KOPT-K1 (cell line): ENCODE data around the gene NLN.
A peak's percentile ranks its signal among the peaks of the same experiment; 100 is the strongest.
"Not testable (repeated sequence)": the region's sequence is repeated elsewhere in the genome, so short reads cannot be mapped to it uniquely, and the experiment has no call there.

Source experiments
- H3K27ac ChIP-seq: fragments of 200-600 bp; sonication (generic); 2 replicates; pipeline ENCODE4 v1.5.1; 2016; ENCODE audit warnings: antibody characterized with exemption, mild to moderate bottlenecking, low read depth, low read length; ENCODE audit not compliant: poor library complexity, severe bottlenecking
- H3K36me3 ChIP-seq: fragments of 200-600 bp; sonication (generic); 2 replicates; pipeline ENCODE4 v1.5.1; 2017; ENCODE audit warnings: antibody characterized with exemption, mild to moderate bottlenecking, low read length, moderate library complexity; ENCODE audit not compliant: insufficient read depth
- H3K9me3 ChIP-seq: fragments of 200-600 bp; sonication (generic); 2 replicates; pipeline ENCODE4 v1.5.1; 2017; ENCODE audit warnings: antibody characterized with exemption, low read length, mild to moderate bottlenecking; ENCODE audit not compliant: insufficient read depth, poor library complexity, severe bottlenecking

Gene NLN

GRCh38 chr5:65721050-65721719 is 820 bp upstream of the NLN start:
- Histone ChIP-seq H3K9me3 (no peaks in the 10 kb centered on the region), H3K36me3 (peaks cover 22% of the 10 kb centered on the region; the same call in 1 of the 2 replicates), H3K27ac (peak overlapping the region; percentile 71)

GRCh38 chr5:65722575-65723403 is 784 bp downstream of the NLN start:
- H3K36me3 ChIP-seq, result peaks cover 11% of the 10 kb centered on the region; the same call in 1 of the 2 replicates
- H3K9me3 ChIP-seq, result no peaks in the 10 kb centered on the region
- peak overlapping the region; percentile 71 for H3K27ac ChIP-seq

DNA sequence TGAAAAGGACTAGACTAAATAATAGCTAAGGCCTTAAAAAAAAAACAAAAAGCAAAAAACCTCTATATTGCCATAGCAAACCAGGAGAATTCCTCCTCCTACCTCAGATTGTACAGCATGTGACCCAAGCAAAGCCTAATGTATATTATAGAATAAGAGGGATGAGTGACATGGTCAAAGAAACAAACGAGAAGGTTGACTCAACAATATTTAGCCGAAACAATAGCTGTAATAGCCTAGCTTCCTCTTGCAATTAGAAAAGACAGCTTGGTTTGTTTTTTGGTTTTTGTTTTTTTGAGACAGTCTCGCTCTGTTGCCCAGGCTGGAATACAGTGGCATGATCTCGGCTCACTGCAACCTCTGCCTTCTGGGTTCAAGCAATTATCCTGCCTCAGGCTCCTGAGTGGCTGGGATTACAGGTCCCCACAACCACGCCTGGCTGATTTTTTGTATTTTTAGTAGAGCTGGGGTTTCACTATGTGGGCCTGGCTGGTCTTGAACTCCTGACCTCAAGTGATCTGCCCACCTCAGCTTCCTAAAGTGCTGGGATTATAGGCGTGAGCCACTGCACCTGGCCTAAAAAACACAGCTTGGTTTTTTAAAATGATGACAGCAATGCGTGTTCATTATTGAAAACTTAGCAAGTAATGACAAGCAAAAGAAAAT is 5.6 kb downstream of the NLN start:
- Histone ChIP-seq H3K36me3 (no peaks in the 10 kb centered on the region), H3K27ac (no peak overlapping the region), H3K9me3 (no peaks in the 10 kb centered on the region)

DNA sequence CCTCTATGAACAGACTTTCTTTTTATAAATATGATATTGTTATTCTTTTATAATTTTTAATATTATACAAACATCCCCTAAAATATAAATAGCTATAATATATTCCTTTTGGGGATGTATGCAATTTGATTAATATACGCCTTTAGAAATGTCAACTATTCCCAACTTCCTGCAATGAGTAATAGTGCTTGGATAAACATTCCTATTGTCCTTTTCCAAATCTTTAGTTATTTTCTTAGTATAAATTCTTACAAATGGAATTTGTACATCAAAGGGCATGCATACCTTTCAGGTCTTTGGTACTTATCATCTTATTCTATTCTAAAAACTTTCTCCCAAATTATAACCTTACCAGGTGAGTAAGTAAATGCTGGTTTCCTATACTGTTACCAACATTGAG is 6.2 kb downstream of the NLN start:
- H3K27ac ChIP-seq, result no peak overlapping the region
- H3K9me3 ChIP-seq, result no peaks in the 10 kb centered on the region
- no peaks in the 10 kb centered on the region for H3K36me3 ChIP-seq

GRCh38 chr5:65730910-65731309 is 8.9 kb downstream of the NLN start:
- Histone ChIP-seq H3K27ac (no peak overlapping the region), H3K36me3 (no peaks in the 10 kb centered on the region), H3K9me3 (no peaks in the 10 kb centered on the region)

DNA sequence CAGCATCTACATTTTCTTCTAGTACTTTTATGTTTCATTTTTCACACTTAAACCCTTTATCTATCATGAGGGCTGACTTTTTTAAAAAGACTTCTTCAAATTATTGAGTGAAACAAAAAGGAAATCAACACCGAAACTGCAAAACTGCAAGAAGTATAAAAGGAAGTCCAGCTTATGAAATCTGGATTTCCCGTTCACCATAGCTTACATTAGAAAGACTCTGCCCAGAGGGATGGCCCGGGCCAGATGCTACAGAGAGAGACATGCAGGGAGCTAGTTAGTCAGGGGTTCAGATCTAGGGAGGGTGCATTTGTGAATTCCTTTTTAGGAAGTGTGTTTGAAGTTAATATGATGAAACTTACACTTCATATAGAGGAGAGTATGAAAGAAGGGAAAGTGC is 10.0 kb downstream of the NLN start:
- not testable (repeated sequence) for H3K9me3 ChIP-seq, H3K27ac ChIP-seq, H3K36me3 ChIP-seq

DNA sequence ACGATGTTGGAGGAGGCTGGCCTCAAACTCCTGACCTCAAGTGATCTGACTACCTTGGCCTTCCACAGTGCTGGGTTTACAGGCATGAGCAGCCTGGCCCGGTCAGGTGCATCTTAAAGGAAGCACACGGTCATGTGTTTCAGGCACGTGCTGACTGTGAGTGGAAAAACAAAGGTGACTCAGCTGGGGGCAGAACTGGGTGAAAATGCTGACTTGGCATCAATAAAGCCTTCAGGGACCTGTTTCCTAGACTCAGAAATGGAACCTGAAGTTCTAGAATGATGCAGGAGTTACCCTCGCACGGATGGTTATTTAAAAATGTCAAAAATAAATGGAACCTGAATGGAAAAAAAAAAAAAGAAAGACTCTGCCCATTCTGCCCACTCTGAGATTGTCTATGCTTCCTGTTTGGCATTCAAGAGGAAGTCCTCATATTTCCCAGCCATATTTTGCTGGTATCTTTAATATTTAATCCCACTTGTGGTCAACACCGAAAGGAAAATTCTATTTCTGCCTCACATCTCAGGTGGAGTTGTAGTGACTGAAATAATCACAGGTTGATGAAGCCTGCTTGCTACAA is 12.3 kb downstream of the NLN start:
- not testable (repeated sequence) for H3K9me3 ChIP-seq, H3K27ac ChIP-seq, H3K36me3 ChIP-seq

DNA sequence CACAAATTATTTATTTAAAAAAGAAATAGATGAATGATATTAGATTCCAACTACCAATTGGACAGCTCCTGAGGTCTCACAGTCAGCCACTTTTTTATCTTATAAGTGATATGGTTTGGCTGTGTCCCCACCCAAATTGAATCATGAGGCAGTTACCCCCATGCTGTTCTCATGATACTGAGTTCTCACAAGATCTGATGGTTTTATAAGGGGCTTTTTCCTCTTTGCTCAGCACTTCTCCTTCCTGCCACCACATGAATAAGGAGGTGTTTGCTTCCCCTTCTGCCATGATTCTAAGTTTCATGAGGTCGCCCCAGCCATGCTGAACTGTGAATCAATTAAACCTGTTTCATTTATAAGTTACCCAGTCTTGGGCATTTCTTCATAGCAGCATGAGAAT is 12.9 kb downstream of the NLN start:
- Histone ChIP-seq H3K9me3 (no peaks in the 10 kb centered on the region), H3K27ac (no peak overlapping the region), H3K36me3 (no peaks in the 10 kb centered on the region)

GRCh38 chr5:65736011-65736410 is 14.0 kb downstream of the NLN start:
- no peaks in the 10 kb centered on the region for H3K36me3 ChIP-seq
- no peak overlapping the region for H3K27ac ChIP-seq
- H3K9me3 ChIP-seq, result no peaks in the 10 kb centered on the region

DNA sequence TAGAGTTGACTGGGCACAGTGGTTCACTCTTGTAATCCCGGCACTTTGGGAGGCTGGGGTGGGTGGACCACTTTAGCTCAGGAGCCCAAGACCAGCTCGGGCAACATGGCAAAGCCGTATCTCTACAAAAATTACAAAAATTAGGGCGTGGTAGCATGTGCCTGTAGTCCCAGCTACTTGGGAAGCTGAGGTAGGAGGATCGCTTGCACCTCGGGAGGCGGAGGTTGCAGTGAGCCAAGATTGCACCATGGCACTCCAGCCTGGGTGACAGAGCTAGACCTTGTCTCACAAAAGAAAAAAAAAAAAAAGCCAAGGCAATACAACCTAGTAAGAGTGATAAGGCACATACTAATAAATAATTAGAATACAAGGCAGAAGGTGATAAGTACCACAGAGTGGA is 15.8 kb downstream of the NLN start:
- no peaks in the 10 kb centered on the region for H3K36me3 ChIP-seq
- no peaks in the 10 kb centered on the region for H3K9me3 ChIP-seq
- H3K27ac ChIP-seq, result no peak overlapping the region

GRCh38 chr5:65738305-65738704 is 16.3 kb downstream of the NLN start:
- H3K27ac ChIP-seq, result no peak overlapping the region
- no peaks in the 10 kb centered on the region for H3K9me3 ChIP-seq
- H3K36me3 ChIP-seq, result no peaks in the 10 kb centered on the region

DNA sequence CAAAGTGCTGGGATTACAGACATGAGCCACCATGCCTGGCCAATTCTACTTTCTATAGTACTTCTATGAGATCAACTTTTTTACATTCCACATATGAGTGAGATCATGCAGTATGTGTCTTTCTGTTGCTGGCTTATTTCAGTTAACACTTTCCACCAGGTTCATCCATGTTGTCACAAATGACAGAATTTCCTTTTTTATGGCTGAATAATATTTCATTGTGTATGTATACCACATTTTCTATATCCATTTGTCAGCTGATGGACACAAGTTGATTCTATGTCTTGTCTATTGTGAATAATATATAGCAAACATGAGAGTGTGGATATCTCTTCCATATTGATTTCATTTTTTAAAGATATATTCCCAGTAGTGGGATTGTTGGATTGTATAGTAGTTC is 17.2 kb downstream of the NLN start:
- no peak overlapping the region for H3K27ac ChIP-seq
- H3K9me3 ChIP-seq, result no peaks in the 10 kb centered on the region
- H3K36me3 ChIP-seq, result no peaks in the 10 kb centered on the region

GRCh38 chr5:65742565-65743231 is 20.7 kb downstream of the NLN start:
- Histone ChIP-seq H3K27ac (no peak overlapping the region), H3K36me3 (no peaks in the 10 kb centered on the region), H3K9me3 (no peaks in the 10 kb centered on the region)

GRCh38 chr5:65749221-65749844 is 27.3 kb downstream of the NLN start:
- H3K36me3 ChIP-seq, result no peaks in the 10 kb centered on the region
- no peak overlapping the region for H3K27ac ChIP-seq
- peaks cover 7% of the 10 kb centered on the region for H3K9me3 ChIP-seq
